GM23338 (cell line): ENCODE results near the gene MLPH. TPM values are rescaled to one million over a fixed set of nuclear protein-coding genes. Genes with fewer than 3 reads are reported as not detected.

ENCODE experiments used
- ETS1 ChIP-seq: IDR thresholded peaks from 2 replicates; pipeline ENCODE4 v1.6.1; 2016; ENCODE audit warnings: antibody characterized with exemption
- POLR2AphosphoS5 ChIP-seq: IDR thresholded peaks from 2 replicates; pipeline ENCODE4 v1.6.1; 2016; ENCODE audit warnings: antibody characterized with exemption, low read depth
- REST ChIP-seq: IDR thresholded peaks from one replicate; pipeline ENCODE4 v1.6.1; 2018; ENCODE audit warnings: antibody characterized with exemption; ENCODE audit not compliant: unreplicated experiment
- ZNF331 ChIP-seq: fragments of 250-450 bp; sonication (Bioruptor Pico); IDR thresholded peaks from 2 replicates; pipeline ENCODE4 v1.5.0; 2020; ENCODE audit warnings: low read depth, mild to moderate bottlenecking, moderate library complexity
- ZNF462 ChIP-seq: fragments of 250-450 bp; sonication (Bioruptor Pico); IDR thresholded peaks from 2 replicates; pipeline ENCODE4 v1.5.0; 2020; ENCODE audit warnings: mild to moderate bottlenecking, moderate library complexity
- polyA plus RNA-seq: library from polyadenylated mRNA; unstranded; fragments of >200 nt; fragmentation: Nextera tagmentation; extraction: Ambion mirVana; gene quantifications from 2 replicates; pipeline ENCODE4 v1.2.1, GENCODE V29; 2016
- total RNA-seq: library from RNA; depleted of rRNA; stranded (reverse); fragments of >200 nt; shearing (Covaris generic); gene quantifications from 2 replicates; pipeline ENCODE4 v1.2.3, GENCODE V29; 2014
- TF ChIP-seq, protein P1 (sequence below), 2 experiments: fragments of 200-600 bp in 1 of 2; sonication (generic) in 1 of 2; conservative IDR thresholded peaks; 2 replicates each; pipeline versions ENCODE4 v1.5.1 to v1.6.1; 2016 to 2017; ENCODE audit warnings: antibody characterized with exemption in 2 of 2, low read depth in 2 of 2, mild to moderate bottlenecking in 2 of 2, moderate library complexity in 1 of 2

The MLPH gene
- total and polyA plus RNA-seq, 2 experiments from 2014 or later: 13.6 to 16.5 TPM

- TF ChIP-seq ZNF462 (CRISPR knock-in tag) (no peak), POLR2AphosphoS5 (no peak), ETS1 (no peak), REST (no peak), ZNF331 (CRISPR knock-in tag) (no peak)
- TF ChIP-seq, protein P1, sequence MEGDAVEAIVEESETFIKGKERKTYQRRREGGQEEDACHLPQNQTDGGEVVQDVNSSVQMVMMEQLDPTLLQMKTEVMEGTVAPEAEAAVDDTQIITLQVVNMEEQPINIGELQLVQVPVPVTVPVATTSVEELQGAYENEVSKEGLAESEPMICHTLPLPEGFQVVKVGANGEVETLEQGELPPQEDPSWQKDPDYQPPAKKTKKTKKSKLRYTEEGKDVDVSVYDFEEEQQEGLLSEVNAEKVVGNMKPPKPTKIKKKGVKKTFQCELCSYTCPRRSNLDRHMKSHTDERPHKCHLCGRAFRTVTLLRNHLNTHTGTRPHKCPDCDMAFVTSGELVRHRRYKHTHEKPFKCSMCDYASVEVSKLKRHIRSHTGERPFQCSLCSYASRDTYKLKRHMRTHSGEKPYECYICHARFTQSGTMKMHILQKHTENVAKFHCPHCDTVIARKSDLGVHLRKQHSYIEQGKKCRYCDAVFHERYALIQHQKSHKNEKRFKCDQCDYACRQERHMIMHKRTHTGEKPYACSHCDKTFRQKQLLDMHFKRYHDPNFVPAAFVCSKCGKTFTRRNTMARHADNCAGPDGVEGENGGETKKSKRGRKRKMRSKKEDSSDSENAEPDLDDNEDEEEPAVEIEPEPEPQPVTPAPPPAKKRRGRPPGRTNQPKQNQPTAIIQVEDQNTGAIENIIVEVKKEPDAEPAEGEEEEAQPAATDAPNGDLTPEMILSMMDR (conservative IDR thresholded peaks at IDR 0.05; ENCODE audit: low read depth in 2 of 2): no peak
These were observed 62.2 kb downstream of the MLPH start (continued) for GRCh38 chr2:237549216-237549615.
